ENCODE measurements around the gene CPXCR1.
"Not testable (repeated sequence)": the region's sequence is repeated elsewhere in the genome, so short reads cannot be mapped to it uniquely, and the experiment has no call there.

CPXCR1 gene

DNA sequence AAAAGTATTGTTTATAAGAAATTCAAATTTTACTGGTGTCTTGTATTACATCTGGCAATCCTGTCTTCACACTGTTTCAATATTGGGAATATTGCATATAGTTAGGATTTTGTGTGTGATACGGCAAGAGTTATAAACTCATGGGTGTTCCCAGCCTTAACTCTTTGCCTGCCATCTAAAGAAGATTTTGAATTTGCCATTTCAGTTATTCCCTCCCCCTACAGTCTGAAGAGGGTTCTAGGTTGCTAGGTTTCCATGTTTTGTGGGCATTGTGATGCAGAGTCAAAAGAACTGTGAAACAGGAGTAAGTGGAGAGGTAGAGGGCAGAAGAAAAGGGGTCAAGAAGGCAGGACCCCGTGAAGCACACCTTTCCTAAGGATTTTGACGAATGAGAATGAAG is at the start of gene CPXCR1:
CPXCR1 (plus strand) TSS at position 301 of the 400 bp plus-strand sequence. CDS start 6,190 bp downstream, outside the sequence.
- no peak for DNase-seq

GRCh38 chrX:88735835-88736234 is 11.2 kb upstream of the CPXCR1 start:
- DNase-seq, result no peak

- DNase-seq, result not testable (repeated sequence)
These were observed 810 bp upstream of the CPXCR1 start for GRCh38 chrX:88746215-88746614.

DNA sequence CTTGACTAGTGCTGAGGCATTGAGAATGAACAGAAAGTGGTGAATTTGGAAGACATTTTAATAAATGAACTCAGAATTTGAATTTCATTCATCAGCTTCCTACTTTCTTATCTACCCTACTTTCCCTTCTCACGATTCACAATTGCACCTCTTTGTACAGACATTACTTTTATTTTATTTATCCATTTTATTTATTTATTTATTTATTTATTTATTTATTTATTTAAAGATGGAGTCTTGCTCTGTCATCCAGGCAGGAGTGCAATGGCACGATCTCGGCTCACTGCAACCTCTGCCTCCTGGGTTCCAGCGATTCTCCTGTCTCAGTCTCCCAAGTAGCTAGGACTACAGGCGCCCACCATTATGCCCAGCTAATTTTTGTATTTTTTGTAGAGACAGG is 5.3 kb downstream of the CPXCR1 start:
- not testable (repeated sequence) for DNase-seq

DNA sequence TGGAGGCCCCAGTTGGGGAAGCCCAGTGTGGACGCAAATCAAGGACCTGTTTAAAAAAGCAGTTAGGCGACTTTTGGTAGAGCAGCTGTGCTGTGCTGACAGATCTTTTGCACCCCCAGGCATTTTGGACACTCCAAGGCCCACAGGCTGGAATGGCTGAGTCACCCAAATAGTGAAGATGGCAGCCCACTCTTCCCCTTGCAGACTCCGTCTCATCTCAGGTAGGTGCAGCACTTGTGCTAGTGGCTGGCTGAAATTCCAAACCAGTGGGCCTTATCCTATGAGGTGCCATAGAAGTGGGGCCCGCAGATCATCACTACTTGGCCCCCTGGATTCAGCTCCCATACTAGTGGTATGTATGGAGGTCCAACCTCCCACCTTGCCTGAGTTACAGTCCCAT is 42.8 kb downstream of the CPXCR1 start:
- no peak for DNase-seq
